K562 (cell line): ENCODE data around the gene LAT. TPM values are rescaled to one million over a fixed set of nuclear protein-coding genes. Genes with fewer than 3 reads are reported as not detected.
A peak's percentile ranks its signal among the peaks of the same experiment; 100 is the strongest.

ENCODE experiments used
- ATF1 ChIP-seq, 2 experiments: fragments of 450-650 bp in 1 of 2; IDR thresholded peaks; 2 replicates each; pipeline ENCODE4 v1.6.1; 2016; ENCODE audit warnings: missing compliant biosample characterization in 1 of 2, missing genetic modification characterization in 1 of 2
- KDM4B ChIP-seq, 2 experiments: fragments of 450-650 bp in 1 of 2; sonication (generic) in 1 of 2; IDR thresholded peaks; 2 replicates each; pipeline ENCODE4 v1.6.1; 2016 to 2017; ENCODE audit warnings: borderline replicate concordance in 2 of 2, antibody characterized with exemption in 1 of 2, low read depth in 1 of 2, mild to moderate bottlenecking in 1 of 2
- KLF16 ChIP-seq: IDR thresholded peaks from 2 replicates; pipeline ENCODE4 v1.6.1; 2016; ENCODE audit warnings: antibody characterized with exemption
- L3MBTL2 ChIP-seq: fragments of 450-650 bp; IDR thresholded peaks from 2 replicates; pipeline ENCODE4 v1.6.1; 2016; ENCODE audit warnings: mild to moderate bottlenecking, moderate library complexity
- LEF1 ChIP-seq: fragments of 450-650 bp; IDR thresholded peaks from 2 replicates; pipeline ENCODE4 v1.6.1; 2016; ENCODE audit warnings: mild to moderate bottlenecking
- MITF ChIP-seq: IDR thresholded peaks from 2 replicates; pipeline ENCODE4 v1.6.1; 2014; ENCODE audit warnings: antibody characterized with exemption
- MTA3 ChIP-seq: fragments of 450-650 bp; formaldehyde crosslinking; IDR thresholded peaks from 2 replicates; pipeline ENCODE4 v1.6.1; 2017; ENCODE audit warnings: mild to moderate bottlenecking, borderline replicate concordance
- NEUROD1 ChIP-seq: fragments of 150-350 bp; IDR thresholded peaks from 2 replicates; pipeline ENCODE4 v1.6.1; 2014; ENCODE audit warnings: borderline replicate concordance, low read length, low read depth; ENCODE audit not compliant: partially characterized antibody
- POLR2B ChIP-seq: fragments of 450-650 bp; IDR thresholded peaks from 2 replicates; pipeline ENCODE4 v1.6.1; 2018; ENCODE audit warnings: low read depth; ENCODE audit not compliant: partially characterized antibody
- PTBP1 ChIP-seq: fragments of 200-400 bp; formaldehyde crosslinking; IDR thresholded peaks from 2 replicates; pipeline ENCODE4 v1.6.1; 2017; ENCODE audit warnings: low read depth, low read length
- RBBP5 ChIP-seq: fragments of 200-600 bp; sonication (generic); IDR thresholded peaks from 2 replicates; pipeline ENCODE4 v1.6.1; 2012; ENCODE audit warnings: borderline replicate concordance, mild to moderate bottlenecking, low read length, control low read depth, inconsistent platforms; ENCODE audit not compliant: insufficient read depth, poor library complexity, severe bottlenecking
- REST ChIP-seq, 2 experiments: fragments of 450-650 bp; formaldehyde crosslinking in 1 of 2; IDR thresholded peaks; 2 replicates each; pipeline versions ENCODE4 v1.4.0 to v1.6.1; 2014 to 2020; ENCODE audit warnings: mild to moderate bottlenecking in 2 of 2, borderline replicate concordance in 1 of 2, low read depth in 1 of 2
- TBP ChIP-seq: optimal IDR thresholded peaks from 2 replicates; pipeline ENCODE3; 2011; ENCODE audit warnings: low read depth, low read length, improper control_type of control experiment
- TCF3 ChIP-seq: sonication (generic); formaldehyde crosslinking; IDR thresholded peaks from 2 replicates; pipeline ENCODE4 v1.4.0; 2020; ENCODE audit warnings: mild to moderate bottlenecking, missing genetic modification reagents
- TFAP4 ChIP-seq: sonication (generic); formaldehyde crosslinking; IDR thresholded peaks from 2 replicates; pipeline ENCODE4 v1.8.0; 2022; ENCODE audit warnings: missing genetic modification reagents, mild to moderate bottlenecking, moderate library complexity, borderline replicate concordance
- ZKSCAN1 ChIP-seq: fragments of 150-350 bp; IDR thresholded peaks from 2 replicates; pipeline ENCODE4 v1.6.1; 2016; ENCODE audit warnings: low read depth, low read length
- ZNF444 ChIP-seq: fragments of 250-450 bp; sonication (Bioruptor Pico); IDR thresholded peaks from 2 replicates; pipeline ENCODE4 v1.4.0; 2020; ENCODE audit warnings: mild to moderate bottlenecking, moderate library complexity
- polyA plus RNA-seq, 8 experiments: library from polyadenylated mRNA; depleted of rRNA in 4 of 8; stranded (reverse) in 5 of 8; unstranded in 3 of 8; fragments of >200 nt; fragmentation: Nextera tagmentation in 2 of 8; fragmentation: Illumina TruSeq in 1 of 8; extraction: Ambion mirVana in 2 of 8; extraction: Trizol in 1 of 8; gene quantifications; 2 replicates each; pipeline versions ENCODE4 v1.2.1 to v1.2.3, GENCODE V29; 2011 to 2014; ENCODE audit warnings: inconsistent platforms in 1 of 8, missing spikeins in 1 of 8
- total RNA-seq, 7 experiments: library from RNA; depleted of rRNA in 6 of 7; stranded (reverse); fragments of >200 nt in 6 of 7; fragmentation: Illumina TruSeq in 2 of 7; extraction: Trizol in 2 of 7; gene quantifications; 2 replicates each; pipeline versions ENCODE4 v1.2.1 to v1.2.3, GENCODE V29; 2011 to 2021; ENCODE audit warnings: low replicate concordance in 1 of 7

The LAT gene
- total and polyA plus RNA-seq, 9 of the 15 experiments (the other 6 are each of a cell fraction or from before 2014, with no cell fraction given): 0.40 to 4.2 (median 1.3) TPM

GRCh38 chr16:28974437-28975157 lies 10.3 kb upstream of the LAT start, which contains the start of gene SPNS1 (continued):
- TF ChIP-seq POLR2B (peak; percentile 55), RBBP5 (no peak), TFAP4 (peak; percentile 95), REST (IDR thresholded peaks at IDR 0.05; ENCODE audit: borderline replicate concordance) (peak; percentile 97), REST (CRISPR knock-in tag; IDR thresholded peaks at IDR 0.05; ENCODE audit: low read depth) (0 out of 2 replicates have a peak, but pooled peaks have one; percentile 23), MITF (peak; percentile 98), NEUROD1 (peak; percentile 79), TCF3 (CRISPR knock-in tag) (peak; percentile 26; the same call in 1 of the 2 replicates), ATF1 (CRISPR knock-in tag; IDR thresholded peaks at IDR 0.05) (no peak), ATF1 (tag; IDR thresholded peaks at IDR 0.05) (peak; percentile 86), MTA3 (peak; percentile 99), KLF16 (peak; percentile 90), KDM4B (IDR thresholded peaks at IDR 0.05; ENCODE audit: borderline replicate concordance in 2 of 2, low read depth in 1 of 2) (peak in 1 of 2 experiments; percentile 87; a peak in 1 of 4 replicates), TBP (peak; percentile 90), LEF1 (0 out of 2 replicates have a peak, but pooled peaks have one; percentile 43), L3MBTL2 (peak; percentile 95), ZNF444 (CRISPR knock-in tag) (no peak), ZKSCAN1 (peak; percentile 51; the same call in 1 of the 2 replicates), PTBP1 (no peak)
